Large intestine (tissue), 3 donors: Measurements from ENCODE around the gene ZNHIT1. TPM values are rescaled to one million over a fixed set of nuclear protein-coding genes. Genes with fewer than 3 reads are reported as not detected.

ENCODE experiments used
- DNase-seq, 2 donors: peaks; one replicate each; pipeline versions ENCODE4 v3.0.0 to v3.0.0-alpha.2; 2013
- H3K27ac ChIP-seq: one replicate; pipeline ENCODE4 v1.5.1; 2013; ENCODE audit warnings: low read length
- H3K27me3 ChIP-seq: 2 replicates; pipeline ENCODE4 v1.6.1; 2013; ENCODE audit warnings: low read length; ENCODE audit not compliant: control insufficient read depth, insufficient read depth
- H3K36me3 ChIP-seq: 2 replicates; pipeline ENCODE4 v1.6.1; 2013; ENCODE audit warnings: low read length; ENCODE audit not compliant: control insufficient read depth, insufficient read depth
- H3K4me1 ChIP-seq: one replicate; pipeline ENCODE4 v1.6.1; 2013; ENCODE audit warnings: low read length; ENCODE audit not compliant: control insufficient read depth, insufficient read depth
- H3K4me3 ChIP-seq: one replicate; pipeline ENCODE4 v1.5.1; 2013; ENCODE audit warnings: low read length
- H3K9me3 ChIP-seq: one replicate; pipeline ENCODE4 v1.6.1; 2013; ENCODE audit warnings: mild to moderate bottlenecking, low read depth, low read length, moderate library complexity; ENCODE audit not compliant: control insufficient read depth
- WGBS: methylation state at CpG from one replicate; pipeline ENCODE4 v1.1.5; 2013; ENCODE audit warnings: low lambda C conversion rate; ENCODE audit not compliant: insufficient coverage; 5-methylcytosine and 5-hydroxymethylcytosine counted together
- polyA plus RNA-seq: library from polyadenylated mRNA; unstranded; fragments of 120-200 nt; gene quantifications from one replicate; pipeline ENCODE4 v1.2.1, GENCODE V29; 2013

The ZNHIT1 gene
- polyA plus RNA-seq, 1 donor = 60.9 TPM

- no peak overlapping the region for H3K27ac ChIP-seq
These were observed 21.9 kb downstream of the ZNHIT1 start for GRCh38 chr7:101239951-101240220.

GRCh38 chr7:101240226-101241014 is 22.5 kb downstream of the ZNHIT1 start:
- peaks cover 66% of the 10 kb centered on the region for H3K4me1 ChIP-seq
- peak; percentile 83 to 92 for DNase-seq
- WGBS = no CpG with 5 or more reads among the region's 32 CpGs
- H3K27me3 ChIP-seq = no peaks in the 10 kb centered on the region
- peak overlapping the region; percentile 46 for H3K27ac ChIP-seq
- H3K9me3 ChIP-seq = no peaks in the 10 kb centered on the region
- no peak overlapping the region for H3K4me3 ChIP-seq
- peaks cover 32% of the 10 kb centered on the region for H3K36me3 ChIP-seq

More at GRCh38 chr7:101239951-101240220, 21.9 kb downstream of the ZNHIT1 start:
- H3K9me3 ChIP-seq = no peaks in the 10 kb centered on the region
- H3K27me3 ChIP-seq = no peaks in the 10 kb centered on the region
- DNase-seq = no peak
- peaks cover 32% of the 10 kb centered on the region for H3K36me3 ChIP-seq
- no CpG with 5 or more reads among the region's 9 CpGs for WGBS
- peaks cover 68% of the 10 kb centered on the region for H3K4me1 ChIP-seq
- no peak overlapping the region for H3K4me3 ChIP-seq

- H3K36me3 ChIP-seq = peaks cover 32% of the 10 kb centered on the region
- no peak for DNase-seq
- WGBS = no CpG with 5 or more reads among the region's 12 CpGs
- H3K27me3 ChIP-seq = no peaks in the 10 kb centered on the region
- H3K27ac ChIP-seq = peak overlapping the region; percentile 46
- H3K9me3 ChIP-seq = no peaks in the 10 kb centered on the region
- no peak overlapping the region for H3K4me3 ChIP-seq
- peaks cover 62% of the 10 kb centered on the region for H3K4me1 ChIP-seq
These were observed 23.0 kb downstream of the ZNHIT1 start for GRCh38 chr7:101241015-101241363.

- H3K4me1 ChIP-seq = peaks cover 55% of the 10 kb centered on the region
- no peak for DNase-seq
- no peak overlapping the region for H3K27ac ChIP-seq
- H3K9me3 ChIP-seq = no peaks in the 10 kb centered on the region
- no peak overlapping the region for H3K4me3 ChIP-seq
- no CpG with 5 or more reads among the region's 16 CpGs for WGBS
- no peaks in the 10 kb centered on the region for H3K27me3 ChIP-seq
- peaks cover 29% of the 10 kb centered on the region for H3K36me3 ChIP-seq
These were observed 23.7 kb downstream of the ZNHIT1 start for GRCh38 chr7:101241443-101242349.

- no peak for DNase-seq
- WGBS = no CpG with 5 or more reads among the region's 28 CpGs
These were observed 25.8 kb downstream of the ZNHIT1 start for GRCh38 chr7:101243646-101244374.

GRCh38 chr7:101244375-101245146 is 26.6 kb downstream of the ZNHIT1 start, which contains the start of gene FIS1:
Gene FIS1, minus strand, starts transcription at chr7:101245081. Its CDS starts 77 bp downstream, at chr7:101245004.
- no peaks in the 10 kb centered on the region for H3K27me3 ChIP-seq
- peak within 1 kb of the TSS; percentile 91 for H3K4me3 ChIP-seq
- H3K4me1 ChIP-seq = peaks cover 28% of the 10 kb centered on the region
- H3K36me3 ChIP-seq = peaks cover 30% of the 10 kb centered on the region
- DNase-seq = peak; percentile 89 to 97
- no peaks in the 10 kb centered on the region for H3K9me3 ChIP-seq
- no CpG with 5 or more reads among the region's 45 CpGs for WGBS
- H3K27ac ChIP-seq = peak within 1 kb of the TSS; percentile 98

More at GRCh38 chr7:101243646-101244374, 25.8 kb downstream of the ZNHIT1 start:
- peaks cover 30% of the 10 kb centered on the region for H3K36me3 ChIP-seq
- no peaks in the 10 kb centered on the region for H3K27me3 ChIP-seq
- H3K9me3 ChIP-seq = no peaks in the 10 kb centered on the region
- peak overlapping the region; percentile 98 for H3K27ac ChIP-seq
- H3K4me1 ChIP-seq = peaks cover 35% of the 10 kb centered on the region
- H3K4me3 ChIP-seq = peak overlapping the region; percentile 91

- WGBS = no CpG with 5 or more reads among the region's 32 CpGs
- no peak for DNase-seq
- Histone ChIP-seq H3K27me3 (no peaks in the 10 kb centered on the region), H3K36me3 (peaks cover 23% of the 10 kb centered on the region), H3K9me3 (no peaks in the 10 kb centered on the region), H3K27ac (peak overlapping the region; percentile 98), H3K4me1 (peaks cover 21% of the 10 kb centered on the region), H3K4me3 (peak overlapping the region; percentile 91)
These were observed 27.2 kb downstream of the ZNHIT1 start for GRCh38 chr7:101245147-101245668.

- no peak for DNase-seq
- Histone ChIP-seq H3K27ac (no peak overlapping the region), H3K36me3 (peaks cover 15% of the 10 kb centered on the region), H3K4me3 (no peak overlapping the region), H3K9me3 (no peaks in the 10 kb centered on the region), H3K27me3 (no peaks in the 10 kb centered on the region), H3K4me1 (peaks cover 22% of the 10 kb centered on the region)
- WGBS = no CpG with 5 or more reads among the region's 5 CpGs
These were observed 30.3 kb downstream of the ZNHIT1 start for GRCh38 chr7:101248276-101248675.

GRCh38 chr7:101250324-101250723 is 32.4 kb downstream of the ZNHIT1 start:
- Histone ChIP-seq H3K4me3 (no peak overlapping the region), H3K9me3 (no peaks in the 10 kb centered on the region), H3K27ac (no peak overlapping the region), H3K4me1 (peaks cover 13% of the 10 kb centered on the region), H3K27me3 (no peaks in the 10 kb centered on the region), H3K36me3 (peaks cover 11% of the 10 kb centered on the region)
- 100% methylated on average over 1 of the region's 3 CpGs for WGBS
- DNase-seq = no peak
